ENCODE data around the gene RASGRP1.
A peak's percentile ranks its signal among the peaks of the same experiment; 100 is the strongest.

Gene RASGRP1

DNA sequence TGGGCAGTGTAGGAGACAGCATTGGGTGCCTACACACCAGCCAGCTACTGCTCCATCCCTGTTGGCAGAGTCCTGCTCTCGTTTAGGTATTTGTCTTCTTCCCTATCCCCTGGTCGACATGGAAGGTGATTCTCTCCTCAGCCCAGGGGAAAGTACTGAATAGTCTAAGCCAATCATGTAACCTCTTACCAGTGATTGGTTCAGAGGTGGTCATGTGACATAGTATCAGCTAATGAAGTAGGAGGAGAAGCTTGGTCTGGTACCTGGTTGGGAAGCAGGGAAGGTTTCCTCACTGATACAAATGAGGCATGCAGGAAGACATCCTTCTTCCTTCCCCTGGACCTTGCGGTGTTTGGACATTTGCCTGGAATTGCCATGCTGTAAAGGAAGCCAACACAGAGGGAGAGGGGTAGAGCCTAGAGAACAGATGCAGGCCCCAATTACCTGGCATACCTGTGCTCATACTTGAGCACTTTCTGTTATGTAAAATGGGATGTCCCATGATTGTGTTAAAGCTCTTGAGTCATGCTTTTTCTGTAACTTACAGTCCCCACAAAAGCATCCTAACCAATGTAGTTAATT is 32.7 kb upstream of the RASGRP1 start:
- peak overlapping the region; percentile 32 for H2AK5ac ChIP-seq (ENCODE audit: low read length)
- no peak overlapping the region for H3K27ac ChIP-seq (ENCODE audit: low read depth, low read length)
- no peak overlapping the region for H4K8ac ChIP-seq (ENCODE audit: low read depth, low read length)
- no CpG with 5 or more reads among the region's 3 CpGs for WGBS (ENCODE audit: extremely low coverage, insufficient coverage, insufficient read length)
- H3K18ac ChIP-seq (ENCODE audit: low read length): no peak overlapping the region
- no peak overlapping the region for H4K12ac ChIP-seq (ENCODE audit: low read depth, low read length)
- H2BK12ac ChIP-seq (ENCODE audit: low read length): peak overlapping the region; percentile 43
- H3K9ac ChIP-seq (ENCODE audit: low read length): no peak overlapping the region
- H2AFZ ChIP-seq (ENCODE audit: insufficient read depth, low read length, poor library complexity): no peak overlapping the region
- H3K79me2 ChIP-seq (ENCODE audit: control insufficient read depth, insufficient read depth, low read length, poor library complexity): peaks cover 1% of the 10 kb centered on the region
- H3K36me3 ChIP-seq (ENCODE audit: control insufficient read depth in 1 of 2, insufficient read depth in 2 of 2, low read length in 2 of 2): no peaks in the 10 kb centered on the region
- peaks cover 18% of the 10 kb centered on the region for H3K79me1 ChIP-seq (ENCODE audit: low read length)
- no peak overlapping the region for H3K23ac ChIP-seq (ENCODE audit: low read length)
- no peak overlapping the region for H3K4ac ChIP-seq (ENCODE audit: low read depth, low read length)
- H3K4me3 ChIP-seq (ENCODE audit: low read depth, low read length): no peak overlapping the region
- H2BK5ac ChIP-seq (ENCODE audit: low read depth, low read length, poor library complexity): no peak overlapping the region
- H3K9me3 ChIP-seq (ENCODE audit: insufficient read depth, low read depth, low read length): no peaks in the 10 kb centered on the region
- H3K4me1 ChIP-seq (ENCODE audit: control insufficient read depth in 1 of 2, insufficient read depth in 2 of 2, low read length in 2 of 2): peaks cover 5 to 11% of the 10 kb centered on the region in 2 experiments
- DNase-seq: no peak
- peak overlapping the region; percentile 58 for H4K91ac ChIP-seq (ENCODE audit: low read depth, low read length)
- no peak overlapping the region for H3K4me2 ChIP-seq (ENCODE audit: low read length)
- H3K14ac ChIP-seq (ENCODE audit: low read length): no peak overlapping the region
- H2BK120ac ChIP-seq (ENCODE audit: insufficient read depth, low read length, poor library complexity): no peak overlapping the region
- H3K27me3 ChIP-seq (ENCODE audit: insufficient read depth, low read length): no peaks in the 10 kb centered on the region

DNA sequence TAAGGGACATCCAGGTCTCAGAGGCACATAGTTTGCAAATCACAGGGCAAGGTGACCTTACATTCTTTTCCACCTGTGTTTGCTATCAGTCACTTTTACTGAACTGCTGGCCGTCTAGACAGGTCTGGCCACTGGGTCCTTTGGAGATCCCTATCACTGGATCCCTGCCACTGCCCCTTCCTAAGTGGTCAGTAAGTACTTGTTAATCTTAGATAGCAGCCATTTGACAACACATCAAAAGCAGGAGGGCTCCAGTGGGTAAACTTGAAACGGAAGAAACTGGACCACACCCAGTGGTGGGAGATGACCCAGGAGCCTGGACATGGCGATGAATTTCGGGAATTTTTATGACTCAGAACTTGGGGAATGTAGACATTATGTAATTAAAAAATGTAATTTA is 28.9 kb upstream of the RASGRP1 start:
- Histone ChIP-seq H3K4me2 (ENCODE audit: low read length) (no peak overlapping the region), H4K8ac (ENCODE audit: low read depth, low read length) (no peak overlapping the region), H3K27ac (ENCODE audit: low read depth, low read length) (peak overlapping the region; percentile 89), H3K79me2 (ENCODE audit: control insufficient read depth, insufficient read depth, low read length, poor library complexity) (peaks cover 2% of the 10 kb centered on the region), H3K18ac (ENCODE audit: low read length) (no peak overlapping the region), H2BK5ac (ENCODE audit: low read depth, low read length, poor library complexity) (no peak overlapping the region), H3K27me3 (ENCODE audit: insufficient read depth, low read length) (no peaks in the 10 kb centered on the region), H3K9ac (ENCODE audit: low read length) (no peak overlapping the region), H3K23ac (ENCODE audit: low read length) (no peak overlapping the region), H3K79me1 (ENCODE audit: low read length) (peaks cover 34% of the 10 kb centered on the region), H2AFZ (ENCODE audit: insufficient read depth, low read length, poor library complexity) (no peak overlapping the region), H3K4me1 (ENCODE audit: control insufficient read depth in 1 of 2, insufficient read depth in 2 of 2, low read length in 2 of 2) (peaks cover 16 to 21% of the 10 kb centered on the region in 2 experiments), H3K36me3 (ENCODE audit: control insufficient read depth in 1 of 2, insufficient read depth in 2 of 2, low read length in 2 of 2) (no peaks in the 10 kb centered on the region), H2AK5ac (ENCODE audit: low read length) (no peak overlapping the region), H4K91ac (ENCODE audit: low read depth, low read length) (no peak overlapping the region), H3K4me3 (ENCODE audit: low read depth, low read length) (no peak overlapping the region), H3K4ac (ENCODE audit: low read depth, low read length) (no peak overlapping the region), H3K9me3 (ENCODE audit: insufficient read depth, low read depth, low read length) (no peaks in the 10 kb centered on the region), H3K14ac (ENCODE audit: low read length) (no peak overlapping the region), H2BK120ac (ENCODE audit: insufficient read depth, low read length, poor library complexity) (no peak overlapping the region), H4K12ac (ENCODE audit: low read depth, low read length) (no peak overlapping the region), H2BK12ac (ENCODE audit: low read length) (no peak overlapping the region)
- DNase-seq: peak; percentile 88 to 93
- 100% methylated on average over 1 of the region's 4 CpGs for WGBS (ENCODE audit: extremely low coverage, insufficient coverage, insufficient read length)

DNA sequence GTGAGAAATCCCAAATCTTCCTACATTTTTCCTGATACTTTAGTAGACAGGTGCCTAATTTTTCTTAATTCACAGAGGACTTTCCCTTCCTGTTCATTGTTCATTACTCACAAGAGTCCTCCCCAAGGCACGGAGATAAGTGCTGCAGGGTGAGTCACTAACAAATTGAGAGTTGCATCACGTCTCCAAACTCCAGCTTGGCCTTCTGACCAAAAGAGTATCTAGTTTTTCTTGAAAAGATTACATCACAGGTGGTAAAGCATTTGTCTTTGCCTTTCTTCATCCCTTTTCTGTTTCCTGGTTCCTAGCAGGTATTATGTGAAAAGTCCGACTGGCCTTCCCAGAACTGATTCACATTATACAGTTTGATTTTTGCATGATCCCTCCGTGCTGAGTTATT is 24.9 kb upstream of the RASGRP1 start:
- Histone ChIP-seq H4K12ac (ENCODE audit: low read depth, low read length) (no peak overlapping the region), H4K8ac (ENCODE audit: low read depth, low read length) (no peak overlapping the region), H4K91ac (ENCODE audit: low read depth, low read length) (peak overlapping the region; percentile 98), H2BK12ac (ENCODE audit: low read length) (no peak overlapping the region), H2BK5ac (ENCODE audit: low read depth, low read length, poor library complexity) (peak overlapping the region; percentile 97), H3K23ac (ENCODE audit: low read length) (no peak overlapping the region), H3K4me1 (ENCODE audit: control insufficient read depth in 1 of 2, insufficient read depth in 2 of 2, low read length in 2 of 2) (peaks cover 19 to 27% of the 10 kb centered on the region in 2 experiments), H3K4me2 (ENCODE audit: low read length) (no peak overlapping the region), H2AK5ac (ENCODE audit: low read length) (no peak overlapping the region), H3K9me3 (ENCODE audit: insufficient read depth, low read depth, low read length) (no peaks in the 10 kb centered on the region), H3K79me1 (ENCODE audit: low read length) (peaks cover 37% of the 10 kb centered on the region), H3K36me3 (ENCODE audit: control insufficient read depth in 1 of 2, insufficient read depth in 2 of 2, low read length in 2 of 2) (no peaks in the 10 kb centered on the region), H3K79me2 (ENCODE audit: control insufficient read depth, insufficient read depth, low read length, poor library complexity) (peaks cover 2% of the 10 kb centered on the region), H3K4ac (ENCODE audit: low read depth, low read length) (peak overlapping the region; percentile 44), H3K27ac (ENCODE audit: low read depth, low read length) (peak overlapping the region; percentile 97), H3K14ac (ENCODE audit: low read length) (no peak overlapping the region), H3K4me3 (ENCODE audit: low read depth, low read length) (no peak overlapping the region), H2BK120ac (ENCODE audit: insufficient read depth, low read length, poor library complexity) (peak overlapping the region; percentile 95), H3K27me3 (ENCODE audit: insufficient read depth, low read length) (no peaks in the 10 kb centered on the region), H3K9ac (ENCODE audit: low read length) (no peak overlapping the region), H3K18ac (ENCODE audit: low read length) (no peak overlapping the region), H2AFZ (ENCODE audit: insufficient read depth, low read length, poor library complexity) (no peak overlapping the region)
- no CpG with 5 or more reads among the region's 4 CpGs for WGBS (ENCODE audit: extremely low coverage, insufficient coverage, insufficient read length)
- DNase-seq: peak; percentile 87 to 95

DNA sequence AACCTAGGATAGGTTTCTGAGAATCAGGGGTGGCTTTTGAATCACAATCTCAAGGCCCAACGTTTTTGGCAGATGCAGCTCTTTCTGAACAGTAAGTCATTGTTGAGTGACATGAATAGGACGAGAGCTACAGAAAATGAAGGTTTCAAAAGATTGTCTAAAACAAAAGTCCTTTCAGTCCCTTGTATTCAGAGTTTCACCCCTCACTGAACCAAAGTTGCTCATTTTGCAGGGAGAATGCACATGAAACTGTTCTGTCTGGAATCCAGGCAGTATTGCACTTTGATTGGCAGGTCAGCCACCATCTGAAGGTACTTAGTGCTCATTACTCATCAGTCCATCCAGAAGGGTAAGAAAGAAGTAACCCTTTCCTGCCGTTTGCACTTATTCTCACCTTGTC is 24.1 kb upstream of the RASGRP1 start:
- Histone ChIP-seq H2AK5ac (ENCODE audit: low read length) (no peak overlapping the region), H2AFZ (ENCODE audit: insufficient read depth, low read length, poor library complexity) (no peak overlapping the region), H3K18ac (ENCODE audit: low read length) (no peak overlapping the region), H3K23ac (ENCODE audit: low read length) (no peak overlapping the region), H3K4me3 (ENCODE audit: low read depth, low read length) (no peak overlapping the region), H4K8ac (ENCODE audit: low read depth, low read length) (peak overlapping the region; percentile 27), H3K9me3 (ENCODE audit: insufficient read depth, low read depth, low read length) (no peaks in the 10 kb centered on the region), H4K12ac (ENCODE audit: low read depth, low read length) (no peak overlapping the region), H3K4me2 (ENCODE audit: low read length) (no peak overlapping the region), H3K27me3 (ENCODE audit: insufficient read depth, low read length) (no peaks in the 10 kb centered on the region), H3K4ac (ENCODE audit: low read depth, low read length) (peak overlapping the region; percentile 24), H3K79me1 (ENCODE audit: low read length) (peaks cover 34% of the 10 kb centered on the region), H4K91ac (ENCODE audit: low read depth, low read length) (peak overlapping the region; percentile 96), H2BK5ac (ENCODE audit: low read depth, low read length, poor library complexity) (peak overlapping the region; percentile 80), H3K14ac (ENCODE audit: low read length) (peak overlapping the region; percentile 71), H3K36me3 (ENCODE audit: control insufficient read depth in 1 of 2, insufficient read depth in 2 of 2, low read length in 2 of 2) (no peaks in the 10 kb centered on the region), H3K79me2 (ENCODE audit: control insufficient read depth, insufficient read depth, low read length, poor library complexity) (peaks cover 2% of the 10 kb centered on the region), H2BK12ac (ENCODE audit: low read length) (no peak overlapping the region), H2BK120ac (ENCODE audit: insufficient read depth, low read length, poor library complexity) (peak overlapping the region; percentile 86), H3K4me1 (ENCODE audit: control insufficient read depth in 1 of 2, insufficient read depth in 2 of 2, low read length in 2 of 2) (peaks cover 19 to 26% of the 10 kb centered on the region in 2 experiments), H3K27ac (ENCODE audit: low read depth, low read length) (peak overlapping the region; percentile 97), H3K9ac (ENCODE audit: low read length) (no peak overlapping the region)
- DNase-seq: peak in 1 of 2 donors; percentile 21
- no CpG with 5 or more reads among the region's 3 CpGs for WGBS (ENCODE audit: extremely low coverage, insufficient coverage, insufficient read length)
